H1 (cell line): Measurements from ENCODE around the gene ULBP1. TPM values are rescaled to one million over a fixed set of nuclear protein-coding genes. Genes with fewer than 3 reads are reported as not detected.

Source experiments
- CTCF ChIA-PET: fragments of 300-600 bp; sonication (Branson Sonifier 250); formaldehyde crosslinking; loops from one replicate; lab custom pipeline; 2021; ENCODE audit not compliant: partially characterized antibody; lab: Charles Lee
- POLR2A ChIA-PET: fragments of 300-600 bp; sonication (Branson Sonifier 250); formaldehyde crosslinking; loops from one replicate; lab custom pipeline; 2021; ENCODE audit warnings: inconsistent platforms; ENCODE audit not compliant: partially characterized antibody; lab: Charles Lee
- DNase-seq, 2 experiments: peaks; one replicate each; pipeline versions ENCODE4 v3.0.0 to v3.0.0-alpha.2; 2010 to 2022; ENCODE audit warnings: low spot score in 2 of 2, low read depth in 1 of 2, mixed read lengths in 1 of 2
- FAIRE-seq: peaks from 2 replicates; lab custom pipeline; 2011; peaks lifted over from hg19 to GRCh38; lab: Jason Lieb, UNC
- H2AFZ ChIP-seq: 2 replicates; pipeline ENCODE4 v1.8.1; 2012; ENCODE audit warnings: low read length, inconsistent platforms
- H2AK5ac ChIP-seq: 2 replicates; pipeline ENCODE4 v1.6.1; 2013; ENCODE audit warnings: low read depth, low read length
- H2BK120ac ChIP-seq: replicated peaks from 2 replicates; pipeline ENCODE3; 2013; ENCODE audit warnings: low read depth, low read length, inconsistent platforms
- H2BK12ac ChIP-seq: 2 replicates; pipeline ENCODE4 v1.6.1; 2013; ENCODE audit warnings: low read depth, low read length
- H2BK15ac ChIP-seq: 2 replicates; pipeline ENCODE4 v1.6.1; 2013; ENCODE audit warnings: low read length
- H2BK20ac ChIP-seq: 2 replicates; pipeline ENCODE4 v1.6.1; 2013; ENCODE audit warnings: low read length
- H2BK5ac ChIP-seq: 2 replicates; pipeline ENCODE4 v1.6.1; 2013; ENCODE audit warnings: low read depth, low read length
- H3K14ac ChIP-seq: 2 replicates; pipeline ENCODE4 v1.6.1; 2013; ENCODE audit warnings: inconsistent platforms; ENCODE audit not compliant: insufficient read length
- H3K18ac ChIP-seq: 2 replicates; pipeline ENCODE4 v1.6.1; 2013; ENCODE audit warnings: low read length; ENCODE audit errors: extremely low read depth
- H3K23ac ChIP-seq: 2 replicates; pipeline ENCODE4 v1.6.1; 2013; ENCODE audit warnings: inconsistent platforms; ENCODE audit not compliant: insufficient read length
- H3K23me2 ChIP-seq: 2 replicates; pipeline ENCODE4 v1.6.1; 2013; ENCODE audit warnings: low read depth, low read length
- H3K27ac ChIP-seq: 2 replicates; pipeline ENCODE4 v1.6.1; 2011; ENCODE audit warnings: low read depth, low read length, inconsistent platforms
- H3K27me3 ChIP-seq, 4 experiments: replicated peaks in 1 of 4; 1 replicate in 1 of 4; 2 replicates in 3 of 4; pipeline versions ENCODE4 v1.6.1 to v1.8.1; 2011 to 2013; ENCODE audit warnings: low read length in 3 of 4, mild to moderate bottlenecking in 3 of 4, inconsistent platforms in 2 of 4, mixed read lengths in 2 of 4, moderate library complexity in 1 of 4; ENCODE audit not compliant: control insufficient read depth in 3 of 4, insufficient read depth in 3 of 4; ENCODE audit errors: extremely low read depth in 1 of 4
- H3K36me3 ChIP-seq, 4 experiments: 2 replicates each; pipeline versions ENCODE4 v1.6.1 to v1.8.1; 2011 to 2013; ENCODE audit warnings: mild to moderate bottlenecking in 4 of 4, low read length in 3 of 4, moderate library complexity in 2 of 4, control low read depth in 1 of 4, inconsistent platforms in 1 of 4; ENCODE audit not compliant: insufficient read depth in 4 of 4, control insufficient read depth in 2 of 4
- H3K4ac ChIP-seq: replicated peaks from 2 replicates; pipeline ENCODE3; 2013; ENCODE audit warnings: low read length, low read depth, mixed read lengths, inconsistent platforms; ENCODE audit not compliant: insufficient read length
- H3K4me1 ChIP-seq, 4 experiments: replicated peaks in 1 of 4; 1 replicate in 1 of 4; 2 replicates in 3 of 4; pipeline versions ENCODE4 v1.6.1 to v1.8.1; 2011 to 2013; ENCODE audit warnings: low read length in 3 of 4, inconsistent platforms in 2 of 4, mixed read lengths in 1 of 4; ENCODE audit not compliant: insufficient read depth in 4 of 4, control insufficient read depth in 3 of 4
- H3K4me2 ChIP-seq, 2 experiments: 2 replicates each; pipeline versions ENCODE4 v1.6.1 to v1.8.1; 2011 to 2013; ENCODE audit warnings: low read depth in 2 of 2, low read length in 2 of 2, control low read depth in 1 of 2, inconsistent platforms in 1 of 2, mild to moderate bottlenecking in 1 of 2; ENCODE audit not compliant: insufficient read depth in 1 of 2
- H3K4me3 ChIP-seq, 4 experiments: fragments of 200-600, 300-600 bp in 1 of 4; sonication (generic), shearing (Covaris generic), sonication (Bioruptor Twin) in 1 of 4; 2 replicates each; pipeline versions ENCODE4 v1.5.1 to v1.8.1; 2011 to 2016; ENCODE audit warnings: low read length in 4 of 4, low read depth in 3 of 4, control low read depth in 2 of 4, inconsistent platforms in 2 of 4, mild to moderate bottlenecking in 2 of 4, mixed read lengths in 1 of 4, moderate library complexity in 1 of 4; ENCODE audit not compliant: insufficient read depth in 2 of 4; ENCODE audit errors: extremely low read depth in 1 of 4
- H3K56ac ChIP-seq: replicated peaks from 2 replicates; pipeline ENCODE3; 2013; ENCODE audit warnings: low read depth, mild to moderate bottlenecking, mixed read lengths, low read length, inconsistent platforms; ENCODE audit not compliant: insufficient read length
- H3K79me1 ChIP-seq: 2 replicates; pipeline ENCODE4 v1.6.1; 2013; ENCODE audit warnings: low read depth, low read length, control low read depth
- H3K79me2 ChIP-seq, 2 experiments: 2 replicates each; pipeline versions ENCODE4 v1.6.1 to v1.8.1; 2012 to 2013; ENCODE audit warnings: low read length in 2 of 2, mild to moderate bottlenecking in 2 of 2, inconsistent platforms in 1 of 2; ENCODE audit not compliant: insufficient read depth in 2 of 2, control insufficient read depth in 1 of 2
- H3K9ac ChIP-seq, 4 experiments: replicated peaks in 1 of 4; 1 replicate in 1 of 4; 2 replicates in 3 of 4; pipeline versions ENCODE4 v1.6.1 to v1.8.1; 2011 to 2013; ENCODE audit warnings: low read depth in 3 of 4, low read length in 3 of 4, control low read depth in 2 of 4, mild to moderate bottlenecking in 2 of 4, moderate library complexity in 2 of 4, inconsistent platforms in 1 of 4; ENCODE audit errors: extremely low read depth in 1 of 4
- H3K9me3 ChIP-seq, 2 experiments: 2 replicates each; pipeline versions ENCODE4 v1.6.1 to v1.8.1; 2012 to 2013; ENCODE audit warnings: mild to moderate bottlenecking in 2 of 2, moderate library complexity in 2 of 2, control low read depth in 1 of 2, inconsistent platforms in 1 of 2, low read depth in 1 of 2, low read length in 1 of 2, mixed read lengths in 1 of 2; ENCODE audit not compliant: insufficient read depth in 2 of 2
- H4K20me1 ChIP-seq, 2 experiments: replicated peaks in 1 of 2; 2 replicates each; pipeline versions ENCODE3 to v1.8.1; 2011 to 2013; ENCODE audit warnings: inconsistent platforms in 2 of 2, low read length in 2 of 2, mild to moderate bottlenecking in 1 of 2; ENCODE audit not compliant: insufficient read depth in 2 of 2, control insufficient read depth in 1 of 2
- H4K5ac ChIP-seq: 2 replicates; pipeline ENCODE4 v1.6.1; 2013; ENCODE audit warnings: low read length, low read depth, mixed read lengths, inconsistent platforms; ENCODE audit not compliant: insufficient read length
- H4K8ac ChIP-seq: 2 replicates; pipeline ENCODE4 v1.8.0; 2013; ENCODE audit warnings: mild to moderate bottlenecking, moderate library complexity, low read length, inconsistent platforms; ENCODE audit not compliant: insufficient read depth; ENCODE audit errors: extremely low read depth
- H4K91ac ChIP-seq: replicated peaks from 2 replicates; pipeline ENCODE3; 2013; ENCODE audit warnings: low read length, mixed read lengths, inconsistent platforms; ENCODE audit not compliant: insufficient read length
- BCL11A ChIP-seq, 2 experiments: IDR thresholded peaks; one replicate each; pipeline ENCODE4 v1.6.1; 2011; ENCODE audit warnings: low read depth in 2 of 2, low read length in 2 of 2, mild to moderate bottlenecking in 2 of 2
- PHF8 ChIP-seq: fragments of 200-600 bp; sonication (generic); conservative IDR thresholded peaks from 2 replicates; pipeline ENCODE4 v1.7.1; 2012; ENCODE audit warnings: low read depth, mild to moderate bottlenecking, inconsistent platforms, low read length, moderate library complexity
- POLR2A ChIP-seq, 2 experiments: IDR thresholded peaks; 1 replicate in 1 of 2; 2 replicates in 1 of 2; pipeline ENCODE4 v1.6.1; 2011; ENCODE audit warnings: low read depth in 2 of 2, low read length in 2 of 2, mild to moderate bottlenecking in 2 of 2; ENCODE audit errors: control extremely low read depth in 1 of 2
- RXRA ChIP-seq: IDR thresholded peaks from 2 replicates; pipeline ENCODE4 v1.6.1; 2011; ENCODE audit warnings: low read depth, mild to moderate bottlenecking, low read length, moderate library complexity; ENCODE audit not compliant: insufficient read depth
- SP4 ChIP-seq: IDR thresholded peaks from 2 replicates; pipeline ENCODE4 v1.6.1; 2012; ENCODE audit warnings: low read length, inconsistent platforms
- TBP ChIP-seq: IDR thresholded peaks from 2 replicates; pipeline ENCODE4 v1.6.1; 2011; ENCODE audit warnings: low read depth, low read length, improper control_type of control experiment
- YY1 ChIP-seq: IDR thresholded peaks from 2 replicates; pipeline ENCODE4 v1.6.1; 2011; ENCODE audit warnings: low read depth, mild to moderate bottlenecking, low read length
- WGBS, 2 experiments: shearing (Covaris generic) in 1 of 2; methylation state at CpG; one replicate each; pipeline versions ENCODE4 v1.1.6 to v1.1.7; 2013 to 2015; ENCODE audit warnings: low lambda C conversion rate in 2 of 2, mixed read lengths in 2 of 2, inconsistent platforms in 1 of 2, low coverage in 1 of 2, missing lambda C conversion rate in 1 of 2; ENCODE audit not compliant: insufficient replicate concordance in 2 of 2, insufficient coverage in 1 of 2, insufficient read length in 1 of 2; ENCODE audit errors: extremely low coverage in 1 of 2, missing lambda C conversion rate in 1 of 2; 5-methylcytosine and 5-hydroxymethylcytosine counted together
- polyA plus RNA-seq, 7 experiments: library from polyadenylated mRNA; depleted of rRNA in 3 of 7; stranded (reverse) in 5 of 7; unstranded in 2 of 7; fragments of >200 nt in 5 of 7; fragments of 200-250 nt in 2 of 7; gene quantifications; 1 replicate in 5 of 7; 2 replicates in 1 of 7; 4 replicates in 1 of 7; pipeline versions ENCODE4 v1.2.1 to v1.2.3, GENCODE V29; 2011 to 2013; ENCODE audit warnings: missing spikeins in 2 of 7, mixed read lengths in 2 of 7
- total RNA-seq: library from RNA; stranded (reverse); fragmentation: NEBNext Ultra II Directional; extraction: Animal tissue kit (Norgen Biotek cat#: 25700); gene quantifications from 2 replicates; pipeline ENCODE4 v1.2.1, GENCODE V29; 2021

Gene ULBP1
- total and polyA plus RNA-seq, 2 of the 8 experiments (the other 6 are each of a cell fraction or from before 2014, with no cell fraction given): 0.32 to 0.60 TPM

GRCh38 chr6:149979293-149979692 lies 15.6 kb downstream of the ULBP1 start:
- POLR2A ChIA-PET: no interaction called here

More at GRCh38 chr6:149979293-149979692, 15.6 kb downstream of the ULBP1 start:
- H3K36me3 ChIP-seq: no peaks in the 10 kb centered on the region
- no peak overlapping the region for H2AK5ac ChIP-seq
- no peak overlapping the region for H3K9ac ChIP-seq
- no peak overlapping the region for H3K18ac ChIP-seq
- no peak overlapping the region for H3K56ac ChIP-seq
- H4K20me1 ChIP-seq: peaks cover 0 to 6% of the 10 kb centered on the region in 2 experiments
- CTCF ChIA-PET: interaction anchor here (0.8 to 1.4 kb wide), 4 partner anchors 12 to 38 kb away, joined by 3 to 4 read pairs (median 4); no protein-coding TSS in a partner anchor
- 85% methylated on average over 6 of the region's 6 CpGs; no CpG with 5 or more reads in 1 of the 2 experiments for WGBS, 2 experiments
- no peaks in the 10 kb centered on the region for H3K79me1 ChIP-seq
- no peak overlapping the region for H2BK120ac ChIP-seq
- no peak overlapping the region for H4K5ac ChIP-seq
- no peak overlapping the region for H3K27ac ChIP-seq
- H3K27me3 ChIP-seq: peaks cover 19 to 67% (median 42%) of the 10 kb centered on the region in 4 experiments
- H4K8ac ChIP-seq: no peak overlapping the region
- no peak overlapping the region for H2BK5ac ChIP-seq
- H3K4me1 ChIP-seq: no peaks in the 10 kb centered on the region
- no peak overlapping the region for H3K14ac ChIP-seq
- H3K23me2 ChIP-seq: no peaks in the 10 kb centered on the region; the same call in 1 of the 2 replicates
- no peak overlapping the region for H2BK12ac ChIP-seq
- peak in 1 of 2 experiments; percentile 23 for DNase-seq
- H2BK20ac ChIP-seq: no peak overlapping the region
- FAIRE-seq: no peak
- no peaks in the 10 kb centered on the region; a peak in 1 of 4 replicates for H3K9me3 ChIP-seq
- H3K4me2 ChIP-seq: no peak overlapping the region
- no peak overlapping the region for H4K91ac ChIP-seq
- no peak overlapping the region for H2BK15ac ChIP-seq
- H2AFZ ChIP-seq: no peak overlapping the region
- no peaks in the 10 kb centered on the region for H3K79me2 ChIP-seq
- no peak overlapping the region for H3K4ac ChIP-seq
- no peak overlapping the region for H3K4me3 ChIP-seq
- H3K23ac ChIP-seq: no peak overlapping the region
- TF ChIP-seq PHF8 (no peak), RXRA (no peak), BCL11A (IDR thresholded peaks at IDR 0.05; ENCODE audit: low read depth in 2 of 2, low read length in 2 of 2) (no peak), SP4 (no peak), YY1 (no peak), POLR2A (IDR thresholded peaks at IDR 0.05; ENCODE audit: control extremely low read depth in 1 of 2, low read depth in 2 of 2, low read length in 2 of 2) (no peak), TBP (no peak)
- TF ChIP-seq, all 59 proteins: peak for 0
